ENCODE results near the gene GPR108. TPM values are rescaled to one million over a fixed set of nuclear protein-coding genes. Genes with fewer than 3 reads are reported as not detected.

GPR108 gene
- total and polyA plus RNA-seq, 7 donors = 12.5 to 27.8 (median 24.2) TPM

DNA sequence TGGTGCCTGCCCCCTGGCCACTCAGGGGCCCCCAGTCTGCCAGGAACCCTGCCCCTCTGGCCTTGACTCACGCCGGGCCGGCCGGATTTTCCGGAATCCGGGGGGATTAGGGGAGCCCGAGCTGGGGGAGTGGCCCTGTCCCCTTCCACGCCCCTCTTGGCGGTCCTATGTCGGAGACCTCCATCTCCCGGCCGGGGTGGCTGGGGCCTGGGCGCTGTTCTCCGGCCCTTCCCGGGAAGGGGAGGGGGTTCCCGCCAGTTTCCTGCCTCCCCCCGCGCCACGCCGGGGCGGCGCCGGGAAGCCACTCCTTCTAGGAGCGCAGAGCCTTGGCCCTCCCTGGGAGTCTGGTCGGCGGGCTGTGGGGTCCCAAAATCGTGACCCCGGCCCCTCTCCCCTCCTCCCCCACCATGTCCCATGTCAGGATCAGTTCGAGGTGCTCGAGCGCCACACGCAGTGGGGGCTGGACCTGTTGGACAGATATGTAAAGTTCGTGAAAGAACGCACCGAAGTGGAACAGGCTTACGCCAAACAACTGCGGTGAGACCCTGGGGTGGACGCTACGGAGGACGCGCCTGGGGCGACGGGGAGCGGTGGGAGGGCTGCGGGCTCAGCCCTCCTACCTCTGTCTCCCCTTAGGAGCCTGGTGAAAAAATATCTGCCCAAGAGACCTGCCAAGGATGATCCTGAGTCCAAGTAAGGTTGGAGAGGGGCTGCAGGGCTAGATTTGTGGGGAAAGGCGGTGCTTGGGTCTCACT lies 3.4 kb upstream of the GPR108 start:
- H3K27me3 ChIP-seq (ENCODE audit: insufficient read depth in 3 of 3, low read length in 2 of 3) = no peaks in the 10 kb centered on the region
- TF ChIP-seq CTCF (IDR thresholded peaks at IDR 0.05) = no peak
- intact Hi-C loops (cut with DNase I) = loop anchor here in 1 of 2 donors (10.0 kb wide), 1 partner anchor 366 kb away; the partner anchor contains the start of genes ALKBH7 and PSPN
- DNase-seq (peak; percentile 76 to 83), ATAC-seq (no peak)
- peaks cover 62% of the 10 kb centered on the region for H3K4me1 ChIP-seq
- H3K9me3 ChIP-seq = no peaks in the 10 kb centered on the region
- 1 to 4% (median 2%) methylated on average over 33 to 46 of the region's 46 CpGs for WGBS, 3 donors
- peak overlapping the region; percentile 94 for H3K27ac ChIP-seq
- peak overlapping the region; percentile 83 for H3K4me3 ChIP-seq
- peaks cover 4 to 31% of the 10 kb centered on the region in 2 donors for H3K36me3 ChIP-seq (ENCODE audit: insufficient read depth in 1 of 2, low read depth in 1 of 2)

- H3K9me3 ChIP-seq = no peaks in the 10 kb centered on the region
- ATAC-seq (peak; percentile 45 to 71 (median 61)), DNase-seq (peak; percentile 72 to 91)
- no peak for TF ChIP-seq CTCF (IDR thresholded peaks at IDR 0.05)
- H3K4me3 ChIP-seq = peak overlapping the region; percentile 83
- H3K27me3 ChIP-seq (ENCODE audit: insufficient read depth in 3 of 3, low read length in 2 of 3) = no peaks in the 10 kb centered on the region
- WGBS, 3 donors = 0% methylated on average over 26 to 34 of the region's 34 CpGs
- intact Hi-C loops (cut with DNase I) = loop anchor here (5.0 to 10.0 kb wide), 3 partner anchors 208 to 365 kb away; partner anchors contain the start of genes ALKBH7 (in 1 of the 2), PSPN (in 1 of the 2) and TNFSF9 (in 1 of the 2)
- peaks cover 55% of the 10 kb centered on the region for H3K4me1 ChIP-seq
- peak overlapping the region; percentile 94 for H3K27ac ChIP-seq
- peaks cover 4 to 28% of the 10 kb centered on the region in 2 donors for H3K36me3 ChIP-seq (ENCODE audit: insufficient read depth in 1 of 2, low read depth in 1 of 2)
Observed at GRCh38 chr19:6739883-6740588, 2.7 kb upstream of the GPR108 start.

GRCh38 chr19:6739390-6739882 lies 2.1 kb upstream of the GPR108 start, which contains the start of gene TRIP10:
TSS of gene TRIP10 (plus strand) at chr19:6739680. CDS start at chr19:6739762, 82 bp downstream.
- H3K9me3 ChIP-seq = no peaks in the 10 kb centered on the region
- TF ChIP-seq CTCF (IDR thresholded peaks at IDR 0.05) = no peak
- no peaks in the 10 kb centered on the region for H3K27me3 ChIP-seq (ENCODE audit: insufficient read depth in 3 of 3, low read length in 2 of 3)
- H3K36me3 ChIP-seq (ENCODE audit: insufficient read depth in 1 of 2, low read depth in 1 of 2) = peaks cover 4 to 28% of the 10 kb centered on the region in 2 donors
- WGBS, 3 donors = 0% methylated on average over 26 to 47 of the region's 47 CpGs
- peak within 1 kb of the TSS; percentile 83 for H3K4me3 ChIP-seq
- ATAC-seq (peak; percentile 48 to 60 (median 54)), DNase-seq (peak; percentile 89 to 93)
- intact Hi-C loops (cut with DNase I) = loop anchor here in 1 of 2 donors (5.0 kb wide), 2 partner anchors 207 to 222 kb away; partner anchors contain the start of gene TNFSF9
- peaks cover 49% of the 10 kb centered on the region for H3K4me1 ChIP-seq
- H3K27ac ChIP-seq = peak within 1 kb of the TSS; percentile 94

DNA sequence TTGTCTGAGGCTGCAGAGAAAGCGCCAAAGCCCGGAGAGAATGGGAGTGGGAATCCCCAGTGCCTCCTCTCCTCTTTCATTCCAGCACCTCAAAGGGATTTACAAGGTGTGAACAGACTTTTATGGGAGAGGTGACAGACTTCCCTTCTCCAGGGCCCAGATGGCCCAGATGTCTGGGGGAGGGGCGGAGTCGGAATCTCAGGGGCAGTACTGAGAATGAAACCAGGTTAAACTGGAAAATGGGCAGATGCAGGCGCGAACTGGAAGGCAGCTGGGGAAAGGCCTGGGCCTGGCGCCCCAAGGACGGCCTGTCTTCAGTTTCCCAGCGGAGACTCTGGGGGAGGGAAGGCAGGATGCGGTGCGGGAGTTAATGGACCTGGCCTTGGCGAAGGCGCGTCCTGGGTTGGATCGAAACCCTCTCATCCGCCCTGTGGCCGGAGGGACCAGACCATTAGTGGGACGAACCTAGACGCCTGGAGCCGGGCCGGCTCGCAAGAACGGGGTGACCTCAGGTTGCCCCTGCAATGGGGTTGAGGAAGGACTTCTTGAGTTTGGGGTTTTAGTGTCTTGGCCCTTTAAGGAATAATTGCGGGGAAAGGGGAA lies 1.5 kb upstream of the GPR108 start:
- Histone ChIP-seq H3K4me3 (peak overlapping the region; percentile 83), H3K4me1 (peaks cover 44% of the 10 kb centered on the region), H3K27me3 (ENCODE audit: insufficient read depth in 3 of 3, low read length in 2 of 3) (no peaks in the 10 kb centered on the region), H3K36me3 (ENCODE audit: insufficient read depth in 1 of 2, low read depth in 1 of 2) (peaks cover 4 to 28% of the 10 kb centered on the region in 2 donors), H3K9me3 (no peaks in the 10 kb centered on the region), H3K27ac (peak overlapping the region; percentile 94)
- DNase-seq = peak; percentile 65 to 86
- intact Hi-C loops (cut with DNase I) = loop anchor here (1.0 to 5.0 kb wide), 3 partner anchors 124 to 222 kb away; partner anchors contain the start of gene TNFSF9 (in 1 of the 2)
- WGBS, 3 donors = 11 to 15% (median 14%) methylated on average over 24 of the region's 24 CpGs
- peak in 1 of 4 donors; percentile 0 for ATAC-seq
- TF ChIP-seq CTCF (IDR thresholded peaks at IDR 0.05) = no peak
